Head of caudate nucleus (tissue), 42 donors: ENCODE measurements around the gene BMX.

Experiments used
- DNase-seq, 42 donors: peaks; one replicate each; pipeline versions ENCODE4 v3.0.0 to v3.0.0-alpha.2; 2020 to 2021; ENCODE audit warnings: mixed read lengths in 7 of 42
- intact Hi-C: fragments of 100-400 bp; cut with DNase I; formaldehyde crosslinking; loops from one replicate; pipeline ENCODE4 v1.15.0; 2022

The BMX gene

GRCh38 chrX:15564981-15565579, 64.5 kb downstream of the BMX start:
- intact Hi-C loops = no loop called here
- DNase-seq = peak in 41 of 42 donors; percentile 15 to 73 (median 38)

- no peak for DNase-seq
- intact Hi-C loops = no loop called here
Measured at GRCh38 chrX:15566244-15566643, 65.6 kb downstream of the BMX start.

GRCh38 chrX:15567267-15567666, 66.7 kb downstream of the BMX start:
- no peak for DNase-seq
- intact Hi-C loops = no loop called here

- DNase-seq = no peak
- intact Hi-C loops = no loop called here
Measured at GRCh38 chrX:15567886-15568616, 67.4 kb downstream of the BMX start.

- DNase-seq = no peak
- intact Hi-C loops = no loop called here
Measured at GRCh38 chrX:15570145-15570544, 69.5 kb downstream of the BMX start.

- intact Hi-C loops = no loop called here
- no peak for DNase-seq
Measured at GRCh38 chrX:15574017-15574416, 73.4 kb downstream of the BMX start.

GRCh38 chrX:15576019-15576418, 75.4 kb downstream of the BMX start:
- intact Hi-C loops = no loop called here
- no peak for DNase-seq

- intact Hi-C loops = no loop called here
- no peak for DNase-seq
Measured at GRCh38 chrX:15579778-15580747, 79.5 kb downstream of the BMX start.

GRCh38 chrX:15594371-15594770, 93.8 kb downstream of the BMX start:
- intact Hi-C loops = no loop called here
- no peak for DNase-seq

GRCh38 chrX:15598026-15598425, 97.4 kb downstream of the BMX start:
- intact Hi-C loops = no loop called here
- DNase-seq = no peak

- DNase-seq = no peak
- intact Hi-C loops = no loop called here
Measured at GRCh38 chrX:15599461-15599860, 98.9 kb downstream of the BMX start.

GRCh38 chrX:15600049-15600448, 99.4 kb downstream of the BMX start:
- no peak for DNase-seq
- intact Hi-C loops = no loop called here

GRCh38 chrX:15600745-15601144, 100.1 kb downstream of the BMX start, which contains the start of gene ACE2:
ACE2 (minus strand) TSS chrX:15600960; CDS start chrX:15600911, 49 bp downstream.
- DNase-seq = no peak
- intact Hi-C loops = no loop called here

GRCh38 chrX:15601932-15602331, 101.3 kb downstream of the BMX start:
- DNase-seq = no peak
- intact Hi-C loops = no loop called here

- no peak for DNase-seq
- intact Hi-C loops = no loop called here
Measured at GRCh38 chrX:15602761-15603160, 102.2 kb downstream of the BMX start.

GRCh38 chrX:15605226-15605625, 104.6 kb downstream of the BMX start:
- intact Hi-C loops = no loop called here
- no peak for DNase-seq
